Inferior parietal cortex (tissue), 1 donor: ENCODE measurements around the gene TMEM126A.

Experiments
- DNase-seq: peaks from one replicate; pipeline ENCODE4 v3.0.0-alpha.2; 2016; ENCODE audit errors: extremely low spot score

The TMEM126A gene

DNA sequence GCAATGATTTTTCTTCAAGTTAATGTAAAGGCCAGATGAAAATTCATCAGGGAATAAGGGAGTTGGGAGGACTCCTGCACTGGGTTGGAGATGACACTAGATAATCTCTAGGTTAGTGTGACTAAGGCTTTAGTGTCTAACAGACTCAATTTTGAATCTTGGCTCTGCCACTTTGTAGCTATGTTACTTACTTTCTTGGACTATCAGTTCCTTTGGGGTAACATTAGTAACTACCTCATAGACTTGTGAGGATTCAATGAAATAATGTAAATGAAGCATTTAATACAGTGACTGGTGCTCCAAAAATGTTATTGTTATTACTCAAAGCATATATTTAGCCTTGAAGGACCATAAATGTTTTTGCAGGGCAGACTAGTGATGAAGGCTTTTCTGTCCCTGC lies 47.8 kb downstream of the TMEM126A start:
- no peak for DNase-seq

DNA sequence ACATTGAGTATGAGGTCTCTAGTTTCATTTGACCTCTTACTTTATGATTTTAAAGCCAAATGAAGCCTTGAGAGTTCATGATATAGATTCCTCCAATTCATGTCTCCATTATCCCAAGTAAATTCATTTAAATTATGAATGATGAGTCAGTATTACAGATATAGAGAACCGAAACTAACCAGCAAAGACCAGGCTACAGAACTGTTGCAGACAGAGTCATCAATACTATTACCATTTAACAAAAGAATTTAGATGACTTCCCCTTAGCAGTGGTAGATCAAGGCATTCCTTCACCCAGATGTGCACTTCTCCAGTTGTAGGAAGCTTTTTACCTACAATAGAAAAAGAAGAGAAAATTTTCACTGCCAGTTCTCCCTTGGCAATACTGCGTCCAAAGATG lies 50.0 kb downstream of the TMEM126A start:
- no peak for DNase-seq

- DNase-seq, result no peak
These were observed 50.4 kb downstream of the TMEM126A start for GRCh38 chr11:85698195-85698594.

DNA sequence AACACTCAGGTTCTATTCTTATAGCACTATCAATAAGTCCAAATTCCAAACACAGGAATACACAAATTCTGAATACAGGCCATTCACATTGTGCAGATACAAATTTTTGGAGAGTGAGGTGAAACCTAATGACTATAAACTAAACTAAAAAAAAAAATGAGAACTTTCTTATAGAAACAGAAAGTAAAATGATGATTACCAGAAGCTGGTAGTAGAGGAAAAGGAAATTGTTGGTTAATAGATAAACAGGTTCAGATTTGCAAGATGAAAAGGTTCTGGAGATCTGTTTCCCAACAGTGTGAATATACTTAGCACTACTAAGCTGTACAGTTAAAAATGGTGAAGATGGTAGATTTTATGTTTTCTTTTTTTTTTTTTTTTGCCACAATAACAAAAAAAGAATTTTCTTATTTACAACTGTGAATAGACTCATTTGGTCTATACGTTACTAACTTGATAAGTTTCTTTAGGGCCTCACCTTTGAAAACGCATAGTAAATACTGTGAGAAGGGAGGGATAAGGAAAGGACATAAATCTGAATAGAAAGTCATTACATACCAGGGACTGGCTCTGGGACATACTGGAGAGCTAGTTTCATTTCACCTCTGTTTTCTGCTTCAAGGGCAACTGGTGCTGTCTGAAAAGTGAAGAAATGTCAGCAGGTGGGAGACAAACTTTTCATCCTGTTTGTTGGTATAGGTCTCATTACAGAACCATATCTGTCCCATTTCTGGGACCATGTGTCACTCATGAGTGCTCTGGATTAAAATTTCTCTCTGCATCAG lies 52.4 kb downstream of the TMEM126A start:
- no peak for DNase-seq

DNA sequence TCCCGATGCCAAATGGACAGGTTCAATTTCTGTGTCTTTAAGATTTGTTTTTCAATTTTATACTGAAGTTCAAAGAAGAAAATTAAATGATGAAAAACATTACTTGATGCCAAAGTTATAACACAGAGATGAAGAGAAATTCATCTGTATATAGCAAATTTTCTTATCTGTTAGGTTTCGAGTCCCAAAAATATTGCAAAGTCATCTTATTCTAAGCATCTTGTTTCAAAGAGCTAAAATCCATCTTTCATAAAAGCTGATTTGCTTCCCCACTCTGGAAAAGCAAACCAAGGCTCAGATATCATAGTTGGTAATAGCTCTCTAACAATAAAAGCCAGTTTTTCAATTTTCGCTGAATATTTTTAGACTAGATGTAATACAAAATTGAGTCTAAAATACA lies 57.2 kb downstream of the TMEM126A start:
- DNase-seq, result no peak

GRCh38 chr11:85705800-85706199 lies 58.0 kb downstream of the TMEM126A start:
- no peak for DNase-seq
